BLaER1 (cell line): ENCODE results near the gene IFNG.

Experiments
- H3K27ac ChIP-seq: shearing (Covaris generic); formaldehyde crosslinking; 2 replicates; pipeline ENCODE4 v1.8.1; 2022
- H3K27me3 ChIP-seq: shearing (Covaris generic); formaldehyde crosslinking; 2 replicates; pipeline ENCODE4 v1.8.1; 2022
- H3K36me3 ChIP-seq: shearing (Covaris generic); formaldehyde crosslinking; 2 replicates; pipeline ENCODE4 v1.8.1; 2022
- H3K4me1 ChIP-seq: shearing (Covaris generic); formaldehyde crosslinking; 2 replicates; pipeline ENCODE4 v1.8.1; 2022
- H3K4me2 ChIP-seq: shearing (Covaris generic); formaldehyde crosslinking; 2 replicates; pipeline ENCODE4 v1.8.1; 2022
- H3K4me3 ChIP-seq: shearing (Covaris generic); formaldehyde crosslinking; 2 replicates; pipeline ENCODE4 v1.8.1; 2022
- H3K9ac ChIP-seq: shearing (Covaris generic); formaldehyde crosslinking; 2 replicates; pipeline ENCODE4 v1.8.1; 2022
- H3K9me3 ChIP-seq: shearing (Covaris generic); formaldehyde crosslinking; 2 replicates; pipeline ENCODE4 v1.8.1; 2022
- H4K20me1 ChIP-seq: shearing (Covaris generic); formaldehyde crosslinking; 2 replicates; pipeline ENCODE4 v1.8.1; 2022
- Cebpa-rat ChIP-seq: shearing (Covaris generic); IDR thresholded peaks from 2 replicates; pipeline ENCODE4 v1.8.1; 2022

IFNG gene

DNA sequence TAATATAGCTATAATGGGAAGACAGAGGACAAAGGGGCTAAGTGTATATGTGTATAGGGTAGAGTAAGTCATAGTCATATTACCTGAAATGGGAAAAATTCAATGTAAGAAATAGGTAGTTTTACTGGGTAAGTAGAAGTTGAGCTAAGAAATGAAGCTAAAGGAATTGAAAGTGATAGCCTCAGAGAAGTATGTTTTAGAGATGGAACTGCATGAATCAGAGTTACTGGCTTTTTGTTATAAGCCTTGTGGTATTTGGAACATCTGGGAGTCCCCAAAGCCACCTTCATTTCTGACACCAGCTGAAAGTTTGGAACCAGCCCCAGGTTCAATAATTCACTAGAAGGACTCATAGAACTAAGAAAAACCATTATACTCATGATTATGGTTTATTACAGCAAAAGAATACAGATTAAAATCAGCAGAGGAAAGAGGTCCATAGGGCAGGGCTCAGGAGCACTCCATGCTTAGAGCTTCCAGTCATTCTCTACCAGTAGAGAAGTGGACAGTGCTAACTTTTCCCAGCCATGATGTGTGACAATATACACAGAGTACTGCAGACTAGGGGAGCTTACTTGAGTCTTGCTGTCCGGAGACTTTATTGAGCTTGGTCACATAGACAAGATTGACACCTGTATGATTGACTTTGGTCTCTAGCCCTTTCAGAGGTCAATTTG is 9.8 kb upstream of the IFNG start:
- Histone ChIP-seq H3K9me3 (no peaks in the 10 kb centered on the region), H4K20me1 (no peaks in the 10 kb centered on the region), H3K4me2 (no peak overlapping the region), H3K4me3 (no peak overlapping the region), H3K27ac (no peak overlapping the region), H3K27me3 (no peaks in the 10 kb centered on the region), H3K4me1 (no peaks in the 10 kb centered on the region), H3K36me3 (no peaks in the 10 kb centered on the region), H3K9ac (no peak overlapping the region)
- no peak for TF ChIP-seq Cebpa-rat

DNA sequence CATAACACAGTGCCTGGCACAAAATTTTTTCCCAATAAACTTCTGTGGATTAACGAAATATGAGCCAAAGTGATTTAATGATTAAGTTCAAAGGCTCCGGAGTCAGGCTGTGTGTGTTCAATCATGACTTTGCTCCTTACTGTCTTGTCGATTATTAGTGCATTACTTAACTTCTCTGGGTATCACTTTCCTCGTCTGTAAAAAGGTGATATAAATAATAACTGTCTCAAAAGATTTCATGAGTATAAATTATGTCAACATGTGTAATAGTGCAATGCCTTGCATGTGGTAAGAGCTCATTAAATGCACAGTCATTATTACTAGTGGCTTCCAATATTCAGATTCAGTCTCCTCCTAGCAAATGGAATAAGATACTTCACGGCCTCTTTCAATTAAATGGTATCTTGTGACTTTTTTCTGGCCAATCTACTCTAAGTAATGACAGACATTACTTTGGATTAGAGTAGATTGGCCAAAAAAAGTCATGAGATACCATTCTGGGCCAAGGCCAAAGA is 6.8 kb upstream of the IFNG start:
- Histone ChIP-seq H3K9me3 (no peaks in the 10 kb centered on the region), H3K27me3 (no peaks in the 10 kb centered on the region)
- no peak for TF ChIP-seq Cebpa-rat

DNA sequence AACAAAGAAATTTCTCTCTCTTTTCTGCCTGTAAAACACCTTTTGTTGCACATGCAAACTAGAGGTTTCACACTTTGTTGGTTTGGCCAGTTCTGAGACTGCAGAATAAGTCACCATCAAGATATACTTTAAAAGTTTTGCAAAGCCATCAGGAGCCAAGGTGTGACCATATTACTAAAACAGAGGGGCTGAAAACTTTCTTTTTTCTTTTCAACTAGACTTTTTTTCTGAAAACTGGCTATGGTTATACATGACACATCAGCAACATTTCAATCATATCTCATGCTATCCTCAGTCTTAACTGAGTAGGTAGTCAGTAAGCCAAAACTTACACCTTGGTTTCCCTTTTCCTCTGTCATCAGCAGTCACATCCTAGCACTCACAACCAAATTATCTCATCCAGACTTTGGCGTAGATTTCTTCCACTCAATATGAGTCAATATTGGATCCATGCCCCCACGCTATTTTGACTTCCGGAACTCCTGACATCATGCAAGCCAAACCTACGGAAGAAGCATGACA is 4.1 kb upstream of the IFNG start:
- no peaks in the 10 kb centered on the region for H3K4me1 ChIP-seq
- no peaks in the 10 kb centered on the region for H3K9me3 ChIP-seq
- H3K4me2 ChIP-seq = no peak overlapping the region
- H3K27ac ChIP-seq = no peak overlapping the region
- no peaks in the 10 kb centered on the region for H4K20me1 ChIP-seq
- H3K27me3 ChIP-seq = no peaks in the 10 kb centered on the region
- H3K36me3 ChIP-seq = no peaks in the 10 kb centered on the region
- H3K9ac ChIP-seq = no peak overlapping the region
- no peak overlapping the region for H3K4me3 ChIP-seq
- TF ChIP-seq Cebpa-rat = no peak

More for the DNA sequence above, 6.8 kb upstream of the IFNG start:
- Histone ChIP-seq H3K4me3 (no peak overlapping the region), H3K27ac (no peak overlapping the region), H3K36me3 (no peaks in the 10 kb centered on the region), H3K9ac (no peak overlapping the region), H4K20me1 (no peaks in the 10 kb centered on the region), H3K4me2 (no peak overlapping the region), H3K4me1 (no peaks in the 10 kb centered on the region)

DNA sequence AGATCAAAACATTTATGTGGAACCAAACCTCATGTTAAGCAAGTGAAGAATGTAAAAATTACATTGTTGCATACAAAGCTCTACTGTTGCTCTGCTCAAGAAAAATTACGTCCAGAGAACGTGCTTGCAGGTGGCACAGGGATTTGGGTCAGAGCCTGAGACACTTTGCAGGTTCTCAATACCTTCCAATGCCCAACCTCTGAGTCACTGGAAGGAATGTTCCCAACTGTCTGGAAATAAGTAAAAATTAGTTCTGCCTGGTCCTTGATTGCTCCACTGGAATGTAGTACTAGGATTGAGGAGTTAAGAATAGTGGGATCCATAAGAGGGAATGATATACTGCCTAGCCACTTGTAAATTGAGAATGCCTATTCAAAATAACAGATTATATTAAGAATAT is 2.8 kb upstream of the IFNG start:
- no peaks in the 10 kb centered on the region for H3K36me3 ChIP-seq
- no peaks in the 10 kb centered on the region for H3K27me3 ChIP-seq
- H3K4me3 ChIP-seq = no peak overlapping the region
- H3K9me3 ChIP-seq = no peaks in the 10 kb centered on the region
- no peaks in the 10 kb centered on the region for H3K4me1 ChIP-seq
- no peak overlapping the region for H3K4me2 ChIP-seq
- no peak overlapping the region for H3K27ac ChIP-seq
- no peaks in the 10 kb centered on the region for H4K20me1 ChIP-seq
- TF ChIP-seq Cebpa-rat = no peak
- H3K9ac ChIP-seq = no peak overlapping the region

DNA sequence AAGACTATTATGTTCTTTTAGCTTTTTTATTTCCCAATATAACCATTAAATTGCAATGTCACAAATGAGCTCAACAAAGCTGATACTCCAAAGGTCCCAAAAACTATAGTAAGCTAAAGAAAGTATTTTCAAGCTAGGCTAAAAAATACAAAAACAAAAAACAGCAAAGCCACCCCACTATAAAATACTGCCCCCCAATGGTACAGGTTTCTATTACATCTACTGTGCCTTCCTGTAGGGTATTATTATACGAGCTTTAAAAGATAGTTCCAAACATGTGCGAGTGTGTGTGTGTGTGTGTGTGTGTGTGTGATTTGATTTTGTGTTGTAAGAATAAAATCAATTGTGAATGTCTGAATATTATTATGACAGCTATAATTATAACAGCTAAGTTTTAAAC is 1.1 kb downstream of the IFNG start:
- Histone ChIP-seq H3K4me2 (no peak overlapping the region), H3K4me1 (no peaks in the 10 kb centered on the region), H3K9ac (no peak overlapping the region), H4K20me1 (no peaks in the 10 kb centered on the region), H3K4me3 (no peak overlapping the region), H3K36me3 (no peaks in the 10 kb centered on the region), H3K27ac (no peak overlapping the region), H3K9me3 (no peaks in the 10 kb centered on the region), H3K27me3 (no peaks in the 10 kb centered on the region)
- TF ChIP-seq Cebpa-rat = no peak

DNA sequence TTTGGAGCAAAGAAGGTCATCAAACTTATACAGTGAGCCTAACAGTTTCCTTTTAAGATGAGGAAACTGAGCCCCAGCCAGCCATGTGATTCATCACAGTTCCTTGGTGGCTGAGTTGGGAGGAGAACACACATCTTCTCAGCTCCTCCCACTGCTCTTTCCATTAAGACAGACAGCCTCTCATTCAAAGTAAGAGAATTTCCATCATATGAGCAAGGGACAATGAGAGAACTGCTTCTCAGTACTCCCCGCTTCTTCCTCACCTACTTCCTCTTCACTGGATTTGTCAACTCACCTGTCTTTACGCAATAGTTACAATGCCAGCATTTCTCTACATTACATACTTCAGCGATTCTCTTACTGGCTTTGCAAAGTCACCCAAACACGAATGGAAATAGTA is 2.2 kb downstream of the IFNG start:
- Histone ChIP-seq H4K20me1 (no peaks in the 10 kb centered on the region), H3K27me3 (no peaks in the 10 kb centered on the region), H3K9ac (no peak overlapping the region), H3K4me1 (no peaks in the 10 kb centered on the region), H3K4me2 (no peak overlapping the region), H3K9me3 (no peaks in the 10 kb centered on the region), H3K36me3 (no peaks in the 10 kb centered on the region), H3K4me3 (no peak overlapping the region), H3K27ac (no peak overlapping the region)
- TF ChIP-seq Cebpa-rat = no peak

DNA sequence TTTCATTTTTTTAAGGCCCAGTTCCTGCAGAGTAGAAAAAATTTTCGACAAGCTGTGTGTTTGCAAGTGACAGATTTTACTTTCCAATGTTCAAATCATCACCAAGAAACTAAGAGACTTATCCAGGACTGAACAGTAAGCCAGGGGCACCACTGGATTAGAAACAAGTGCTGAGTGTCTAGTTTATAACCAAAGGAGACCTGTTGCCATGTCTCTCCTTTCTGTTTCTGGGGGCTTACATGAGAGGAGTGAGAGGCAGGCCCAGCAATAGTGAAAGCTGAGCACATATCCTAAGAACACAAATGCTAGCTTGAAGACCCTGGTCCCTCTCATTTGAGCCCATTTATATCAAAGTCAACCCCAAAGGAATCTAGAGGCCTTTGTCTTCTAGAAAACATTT is 2.9 kb downstream of the IFNG start:
- Histone ChIP-seq H3K36me3 (no peaks in the 10 kb centered on the region), H3K27ac (no peak overlapping the region), H4K20me1 (no peaks in the 10 kb centered on the region), H3K27me3 (no peaks in the 10 kb centered on the region), H3K4me3 (no peak overlapping the region), H3K4me1 (no peaks in the 10 kb centered on the region), H3K4me2 (no peak overlapping the region), H3K9ac (no peak overlapping the region), H3K9me3 (no peaks in the 10 kb centered on the region)
- no peak for TF ChIP-seq Cebpa-rat

DNA sequence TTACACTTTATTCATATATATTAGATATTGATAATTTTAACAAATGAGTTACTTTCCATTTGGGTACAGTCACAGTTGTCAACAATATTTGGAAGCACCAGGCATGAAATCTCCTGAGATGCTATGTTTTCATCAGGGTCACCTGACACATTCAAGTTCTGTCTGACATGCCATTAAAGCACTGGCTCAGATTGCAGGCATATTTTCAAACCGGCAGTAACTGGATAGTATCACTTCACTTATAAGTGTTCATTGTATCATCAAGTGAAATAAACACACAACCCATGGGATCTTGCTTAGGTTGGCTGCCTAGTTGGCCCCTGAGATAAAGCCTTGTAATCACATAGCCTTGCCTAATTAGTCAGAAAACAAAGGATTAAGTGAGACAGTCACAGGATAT is 4.8 kb downstream of the IFNG start:
- H3K9me3 ChIP-seq = no peaks in the 10 kb centered on the region
- H3K27me3 ChIP-seq = no peaks in the 10 kb centered on the region
- no peaks in the 10 kb centered on the region for H3K36me3 ChIP-seq
- no peak for TF ChIP-seq Cebpa-rat
- H3K4me2 ChIP-seq = no peak overlapping the region
- H3K27ac ChIP-seq = no peak overlapping the region
- no peaks in the 10 kb centered on the region for H4K20me1 ChIP-seq
- H3K9ac ChIP-seq = no peak overlapping the region
- no peaks in the 10 kb centered on the region for H3K4me1 ChIP-seq
- no peak overlapping the region for H3K4me3 ChIP-seq

DNA sequence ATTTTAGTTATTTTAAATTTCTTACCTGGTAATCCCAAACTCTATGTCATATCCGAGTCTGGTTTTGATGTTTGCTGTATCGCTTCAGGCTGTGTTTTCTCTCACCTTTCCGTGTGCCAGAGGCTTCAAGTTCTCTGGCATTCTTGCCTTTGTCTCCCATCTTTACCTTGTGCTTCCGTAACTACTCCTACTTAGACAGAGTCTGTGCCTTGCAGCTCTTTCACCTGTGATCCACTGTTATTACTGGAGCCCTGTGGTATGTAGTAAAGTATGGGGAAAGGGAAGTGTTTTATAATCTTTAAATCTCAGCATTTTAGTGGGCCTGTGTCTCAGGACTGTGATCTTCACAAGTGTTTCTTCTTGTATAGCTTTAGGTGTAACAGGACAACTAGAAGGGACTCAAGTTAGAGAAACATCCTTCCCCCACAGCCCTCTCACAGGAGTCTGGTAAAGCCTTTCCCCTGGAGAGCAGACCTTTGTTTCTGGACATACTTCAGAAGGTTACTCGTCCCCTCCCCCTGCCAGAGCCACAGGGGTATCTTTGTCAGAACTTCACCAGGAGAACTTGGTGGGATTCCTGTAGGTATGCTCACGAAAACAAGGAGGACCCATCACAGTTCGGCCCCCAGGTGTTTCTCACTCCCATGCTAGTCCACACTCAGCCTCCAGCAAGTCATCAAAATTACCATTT is 11.1 kb downstream of the IFNG start:
- Histone ChIP-seq H3K27me3 (no peaks in the 10 kb centered on the region), H4K20me1 (no peaks in the 10 kb centered on the region), H3K36me3 (no peaks in the 10 kb centered on the region), H3K9me3 (no peaks in the 10 kb centered on the region), H3K27ac (no peak overlapping the region), H3K4me3 (no peak overlapping the region), H3K9ac (no peak overlapping the region), H3K4me1 (peaks cover 13% of the 10 kb centered on the region), H3K4me2 (peak overlapping the region; percentile 15; the same call in 1 of the 2 replicates)
- TF ChIP-seq Cebpa-rat = no peak

DNA sequence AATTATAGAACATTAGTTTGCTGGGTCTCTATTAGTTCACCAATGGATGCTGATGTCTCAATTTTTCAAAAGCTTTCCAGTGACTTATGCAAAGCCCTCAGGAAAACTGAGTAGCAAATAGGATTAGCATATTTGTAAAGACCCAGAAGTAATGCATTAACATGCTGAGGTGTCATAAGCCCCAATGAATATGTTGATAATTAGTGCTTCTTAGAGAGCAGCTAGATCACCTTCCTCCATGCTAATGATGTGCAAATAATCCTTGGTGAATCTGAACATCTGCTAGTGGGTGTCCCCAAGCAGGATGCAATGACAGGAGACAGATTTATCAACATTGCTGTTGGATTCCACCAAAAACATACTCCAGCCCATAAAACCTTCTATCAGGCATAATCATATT is 19.0 kb downstream of the IFNG start:
- Histone ChIP-seq H3K27ac (no peak overlapping the region), H3K4me3 (no peak overlapping the region), H3K36me3 (no peaks in the 10 kb centered on the region), H3K4me2 (no peak overlapping the region), H3K4me1 (peaks cover 10% of the 10 kb centered on the region), H3K9me3 (no peaks in the 10 kb centered on the region; the same call in 1 of the 2 replicates), H3K9ac (no peak overlapping the region), H4K20me1 (no peaks in the 10 kb centered on the region), H3K27me3 (no peaks in the 10 kb centered on the region)
- no peak for TF ChIP-seq Cebpa-rat
